ENCODE measurements around the gene KRT2.

The KRT2 gene

DNA sequence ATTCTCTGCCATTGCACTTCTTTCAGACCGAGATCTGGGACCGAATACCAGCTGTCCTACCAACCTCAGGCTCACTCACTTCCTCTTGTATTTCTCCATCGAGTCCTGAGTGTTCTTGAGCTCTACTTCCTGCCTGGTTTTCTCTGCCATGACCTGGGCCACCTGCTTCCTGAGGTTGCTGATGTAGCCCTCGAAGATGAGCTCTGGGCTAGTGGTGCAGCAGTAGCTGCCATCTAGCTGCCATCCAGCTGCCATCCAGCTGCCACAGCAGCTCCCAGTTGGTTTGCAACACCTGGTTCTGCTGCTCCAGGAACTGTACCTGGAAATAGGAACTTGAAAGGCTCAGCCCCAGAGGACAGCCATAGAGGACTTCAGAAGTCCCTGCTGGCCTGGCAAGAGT lies 18.6 kb downstream of the KRT2 start:
- no peak for TF ChIP-seq ZFP3 (CRISPR knock-in tag; IDR thresholded peaks at IDR 0.05)
- no peak for TF ChIP-seq ZNF8 (CRISPR knock-in tag; IDR thresholded peaks at IDR 0.05)
- no peak for TF ChIP-seq TSHZ2 (CRISPR knock-in tag; IDR thresholded peaks at IDR 0.05)
- no peak for ATAC-seq

DNA sequence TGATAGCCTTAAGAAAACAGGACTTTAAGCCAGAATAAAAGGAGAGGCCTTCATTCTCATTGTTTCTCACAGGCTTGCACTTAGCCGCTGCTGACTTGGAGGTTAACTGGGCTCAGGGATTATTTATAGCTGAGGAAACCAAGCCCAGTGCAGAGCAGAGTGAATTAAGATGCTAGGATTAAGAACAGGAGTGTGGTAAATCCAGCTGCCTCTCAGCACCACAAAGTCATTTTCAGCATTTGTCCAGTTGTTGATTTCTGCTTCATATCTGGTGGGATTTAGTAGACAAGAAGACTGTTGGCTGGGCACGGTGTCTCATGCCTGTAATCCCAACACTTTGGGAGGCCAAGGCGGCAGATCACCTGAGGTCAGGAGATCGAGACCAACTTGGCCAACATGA lies 19.4 kb downstream of the KRT2 start:
- no peak for TF ChIP-seq PPARA (CRISPR knock-in tag; IDR thresholded peaks at IDR 0.05; ENCODE audit: borderline replicate concordance)
- TF ChIP-seq GLIS3 (CRISPR knock-in tag; IDR thresholded peaks at IDR 0.05), result no peak
- no peak for TF ChIP-seq TOX (CRISPR knock-in tag; IDR thresholded peaks at IDR 0.05; ENCODE audit: borderline replicate concordance)
- no peak for TF ChIP-seq ZC3H10 (CRISPR knock-in tag; IDR thresholded peaks at IDR 0.05)
- no peak for TF ChIP-seq SNAI2 (CRISPR knock-in tag; IDR thresholded peaks at IDR 0.05)
- TF ChIP-seq ESRRG (CRISPR knock-in tag; IDR thresholded peaks at IDR 0.05), result no peak
- TF ChIP-seq ISL1 (CRISPR knock-in tag; IDR thresholded peaks at IDR 0.05), result no peak
- TF ChIP-seq ZFP3 (CRISPR knock-in tag; IDR thresholded peaks at IDR 0.05), result no peak
- no peak for TF ChIP-seq CSRNP3 (CRISPR knock-in tag; IDR thresholded peaks at IDR 0.05)
- TF ChIP-seq, protein P1, sequence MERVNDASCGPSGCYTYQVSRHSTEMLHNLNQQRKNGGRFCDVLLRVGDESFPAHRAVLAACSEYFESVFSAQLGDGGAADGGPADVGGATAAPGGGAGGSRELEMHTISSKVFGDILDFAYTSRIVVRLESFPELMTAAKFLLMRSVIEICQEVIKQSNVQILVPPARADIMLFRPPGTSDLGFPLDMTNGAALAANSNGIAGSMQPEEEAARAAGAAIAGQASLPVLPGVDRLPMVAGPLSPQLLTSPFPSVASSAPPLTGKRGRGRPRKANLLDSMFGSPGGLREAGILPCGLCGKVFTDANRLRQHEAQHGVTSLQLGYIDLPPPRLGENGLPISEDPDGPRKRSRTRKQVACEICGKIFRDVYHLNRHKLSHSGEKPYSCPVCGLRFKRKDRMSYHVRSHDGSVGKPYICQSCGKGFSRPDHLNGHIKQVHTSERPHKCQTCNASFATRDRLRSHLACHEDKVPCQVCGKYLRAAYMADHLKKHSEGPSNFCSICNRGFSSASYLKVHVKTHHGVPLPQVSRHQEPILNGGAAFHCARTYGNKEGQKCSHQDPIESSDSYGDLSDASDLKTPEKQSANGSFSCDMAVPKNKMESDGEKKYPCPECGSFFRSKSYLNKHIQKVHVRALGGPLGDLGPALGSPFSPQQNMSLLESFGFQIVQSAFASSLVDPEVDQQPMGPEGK (CRISPR knock-in tag; IDR thresholded peaks at IDR 0.05; ENCODE audit: borderline replicate concordance), result no peak
- no peak for TF ChIP-seq BACH2 (CRISPR knock-in tag; IDR thresholded peaks at IDR 0.05; ENCODE audit: borderline replicate concordance)
- TF ChIP-seq POU6F1 (CRISPR knock-in tag; IDR thresholded peaks at IDR 0.05; ENCODE audit: borderline replicate concordance, low read depth), result no peak
- no peak for TF ChIP-seq ARNTL (CRISPR knock-in tag; IDR thresholded peaks at IDR 0.05; ENCODE audit: borderline replicate concordance, low read depth)
- no peak for TF ChIP-seq TSHZ2 (CRISPR knock-in tag; IDR thresholded peaks at IDR 0.05)
- TF ChIP-seq TCF4 (CRISPR knock-in tag; IDR thresholded peaks at IDR 0.05; ENCODE audit: borderline replicate concordance), result no peak
- ATAC-seq, result no peak

- ATAC-seq, result no peak
- no peak for TF ChIP-seq ZNF565 (CRISPR knock-in tag; conservative IDR thresholded peaks at IDR 0.05; ENCODE audit: low read depth)
- TF ChIP-seq, protein P2, sequence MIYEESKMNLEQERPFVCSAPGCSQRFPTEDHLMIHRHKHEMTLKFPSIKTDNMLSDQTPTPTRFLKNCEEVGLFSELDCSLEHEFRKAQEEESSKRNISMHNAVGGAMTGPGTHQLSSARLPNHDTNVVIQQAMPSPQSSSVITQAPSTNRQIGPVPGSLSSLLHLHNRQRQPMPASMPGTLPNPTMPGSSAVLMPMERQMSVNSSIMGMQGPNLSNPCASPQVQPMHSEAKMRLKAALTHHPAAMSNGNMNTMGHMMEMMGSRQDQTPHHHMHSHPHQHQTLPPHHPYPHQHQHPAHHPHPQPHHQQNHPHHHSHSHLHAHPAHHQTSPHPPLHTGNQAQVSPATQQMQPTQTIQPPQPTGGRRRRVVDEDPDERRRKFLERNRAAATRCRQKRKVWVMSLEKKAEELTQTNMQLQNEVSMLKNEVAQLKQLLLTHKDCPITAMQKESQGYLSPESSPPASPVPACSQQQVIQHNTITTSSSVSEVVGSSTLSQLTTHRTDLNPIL (CRISPR knock-in tag; IDR thresholded peaks at IDR 0.05; ENCODE audit: low read depth), result no peak
- TF ChIP-seq ARNTL (CRISPR knock-in tag; IDR thresholded peaks at IDR 0.05; ENCODE audit: borderline replicate concordance, low read depth), result no peak
- no peak for TF ChIP-seq ZNF8 (CRISPR knock-in tag; IDR thresholded peaks at IDR 0.05)
- TF ChIP-seq TSHZ2 (CRISPR knock-in tag; IDR thresholded peaks at IDR 0.05), result no peak
- TF ChIP-seq ISL1 (CRISPR knock-in tag; IDR thresholded peaks at IDR 0.05), result no peak
- no peak for TF ChIP-seq ZFP30 (CRISPR knock-in tag; IDR thresholded peaks at IDR 0.05)
Measured at GRCh38 chr12:52631676-52632459, 20.1 kb downstream of the KRT2 start.
